GM18868 (cell line): ENCODE results near the gene PPP2R5E.

Source experiments
- ATAC-seq: cut with Tn5 transposase; IDR thresholded peaks from one replicate; pipeline ENCODE4 v1.9.1; 2021; ENCODE audit warnings: mild to moderate bottlenecking, moderate library complexity; ENCODE audit not compliant: unreplicated experiment

The PPP2R5E gene

DNA sequence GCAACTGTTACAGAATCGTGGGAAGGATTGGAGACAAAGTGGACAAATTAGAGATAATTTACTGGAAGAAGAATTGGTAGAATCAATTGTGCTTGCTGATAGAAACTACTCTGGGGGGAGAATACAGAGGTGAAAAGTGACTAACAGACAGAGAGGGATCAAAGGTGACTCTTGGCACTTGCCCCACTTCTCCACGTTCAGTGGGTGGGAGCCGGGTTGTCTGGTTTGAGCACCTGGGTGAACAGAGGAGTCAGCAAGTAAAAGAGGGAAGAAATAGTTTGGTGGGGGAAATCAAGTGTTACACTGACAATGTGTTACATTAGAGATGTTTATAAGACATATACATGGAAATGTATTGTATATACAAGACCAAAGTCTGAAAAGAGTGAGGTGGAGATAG lies 69.1 kb downstream of the PPP2R5E start:
- no peak for ATAC-seq

DNA sequence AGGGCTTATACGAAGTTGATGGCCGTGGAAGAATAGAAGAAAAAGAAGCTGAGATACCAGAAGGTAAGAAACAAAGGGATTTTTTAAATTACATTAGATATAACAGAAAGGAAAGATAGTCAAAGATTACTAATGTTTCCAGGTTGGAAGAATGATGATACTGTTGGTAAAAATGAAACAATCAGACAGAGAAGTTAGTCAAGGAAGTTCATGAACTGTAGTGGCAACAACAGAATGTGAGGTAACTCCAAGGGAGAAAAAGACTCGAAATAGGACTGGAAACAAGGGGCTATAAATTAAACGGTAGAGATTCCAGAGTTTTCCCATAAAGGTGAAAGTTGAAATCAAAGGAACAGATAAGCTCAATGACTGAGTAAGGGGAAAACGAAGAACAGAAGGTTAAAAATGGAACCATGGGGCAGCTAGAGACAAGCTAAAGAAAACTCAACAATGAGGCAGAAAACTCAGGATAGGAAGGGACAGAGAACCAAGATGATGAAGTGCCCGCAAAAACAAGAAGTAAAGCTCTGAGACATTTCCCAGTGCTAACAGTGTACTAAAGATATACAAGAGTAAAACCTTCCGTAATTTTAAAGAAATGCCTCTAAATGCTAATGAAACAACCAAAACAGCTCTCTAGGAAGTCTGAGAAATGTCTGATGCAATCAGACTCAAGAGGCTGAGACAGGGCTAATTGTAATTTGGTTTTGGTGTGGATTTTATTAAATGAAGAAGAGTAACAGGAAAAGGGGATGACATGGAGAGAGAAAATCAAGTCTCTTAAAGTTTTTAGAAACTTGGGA lies 70.0 kb downstream of the PPP2R5E start:
- ATAC-seq: no peak

DNA sequence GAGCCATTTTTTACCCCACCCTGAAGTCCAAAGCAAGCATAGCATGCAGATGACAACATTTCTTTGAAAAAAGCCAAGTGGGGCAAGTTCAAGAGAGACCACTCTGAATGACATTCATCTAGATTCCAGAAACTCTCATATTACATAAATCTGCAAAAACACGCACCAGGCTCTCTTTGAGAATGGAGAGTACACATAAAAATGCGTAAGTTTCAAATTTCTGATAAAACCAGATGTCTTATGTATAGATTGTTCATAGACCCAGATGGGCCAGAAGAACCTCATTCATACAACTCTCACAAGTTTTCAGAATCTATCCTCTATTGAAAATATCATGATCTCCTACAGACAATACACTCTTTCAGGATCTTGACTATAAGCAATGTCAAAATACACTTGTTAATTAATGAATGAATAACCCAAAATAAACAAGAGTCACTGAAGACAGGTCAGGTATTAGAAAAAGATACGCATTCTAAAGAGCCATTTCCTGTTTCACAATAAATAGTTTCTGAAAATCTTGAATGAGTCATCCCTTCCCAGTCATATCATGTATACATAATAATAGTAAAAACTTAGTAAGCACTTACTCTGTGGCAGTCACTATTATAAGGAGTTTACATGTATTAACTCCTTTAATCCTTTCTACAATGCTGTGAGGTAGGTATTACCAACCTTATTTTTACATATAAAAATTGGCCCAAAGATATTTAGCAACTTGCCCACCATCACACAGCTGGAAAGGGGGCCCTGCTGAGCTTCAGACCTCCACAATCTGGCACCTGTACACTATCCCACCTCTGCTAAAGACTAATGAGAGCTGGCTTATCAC lies 72.0 kb downstream of the PPP2R5E start:
- peak; percentile 96 for ATAC-seq

DNA sequence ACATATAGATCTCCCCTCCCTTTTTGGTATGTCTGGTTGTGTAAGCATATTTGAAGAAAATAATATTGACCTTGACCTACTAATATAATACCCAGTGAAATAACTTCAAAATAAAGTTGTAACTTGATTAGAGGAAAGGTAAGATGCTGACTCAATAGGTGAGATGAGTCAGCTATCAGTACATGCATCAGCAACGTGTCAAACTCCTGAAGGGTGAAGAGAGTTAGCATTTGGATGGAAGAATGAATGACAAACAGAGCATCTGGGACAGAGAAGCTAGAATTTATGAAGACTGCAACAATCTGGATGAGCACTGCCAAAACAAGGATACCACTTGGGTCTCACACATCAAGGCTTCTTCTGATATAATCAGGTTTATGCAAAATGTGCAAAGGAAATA lies 74.9 kb downstream of the PPP2R5E start:
- peak; percentile 47 for ATAC-seq

DNA sequence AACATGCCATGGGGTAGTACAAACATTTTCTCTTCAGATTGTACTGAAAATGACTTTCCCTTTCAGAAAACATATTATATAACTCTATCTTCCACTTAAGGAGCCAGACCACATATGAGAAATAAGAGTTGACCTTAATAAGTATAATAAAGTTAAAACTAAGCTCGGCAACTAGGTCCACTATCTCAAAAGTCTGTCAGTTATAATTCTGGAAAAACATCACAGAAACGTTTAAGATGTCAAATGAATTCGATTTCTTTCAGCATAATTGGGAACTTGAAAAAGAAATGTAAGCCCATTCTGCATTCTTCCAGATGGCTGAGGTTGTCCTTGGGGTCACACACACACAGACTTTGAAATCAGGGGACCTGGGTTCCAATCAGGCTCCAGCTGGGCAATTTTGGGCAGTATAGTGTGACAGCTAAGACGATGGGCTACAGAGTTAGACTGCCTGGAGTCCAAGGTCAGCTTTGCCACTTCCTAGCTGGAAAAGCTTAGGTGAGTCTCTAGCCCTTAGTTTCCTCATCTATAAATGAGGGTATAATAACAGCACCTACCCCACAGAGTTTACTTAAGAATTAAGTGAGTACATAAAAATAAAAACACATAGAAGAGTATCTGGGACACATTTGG lies 75.6 kb downstream of the PPP2R5E start:
- ATAC-seq: no peak

DNA sequence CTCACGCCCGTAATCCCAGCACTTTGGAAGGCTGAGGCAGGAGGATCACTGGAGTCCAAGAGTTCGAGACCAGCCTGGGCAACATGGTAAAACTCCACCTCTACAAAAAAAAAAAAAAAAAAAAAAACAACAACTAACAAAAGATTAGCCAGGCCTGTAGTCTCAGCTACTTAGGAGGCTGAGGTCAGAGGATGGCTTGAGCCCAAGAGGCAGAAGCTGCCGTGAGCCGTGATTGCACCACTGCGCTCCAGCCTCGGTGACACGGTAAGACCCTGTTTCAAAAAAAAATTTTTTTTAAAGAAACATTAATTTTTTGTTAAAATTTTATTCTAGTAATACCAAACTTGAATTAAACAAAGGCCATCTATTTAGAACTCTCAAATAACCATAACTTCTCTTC lies 77.8 kb downstream of the PPP2R5E start:
- no peak for ATAC-seq

DNA sequence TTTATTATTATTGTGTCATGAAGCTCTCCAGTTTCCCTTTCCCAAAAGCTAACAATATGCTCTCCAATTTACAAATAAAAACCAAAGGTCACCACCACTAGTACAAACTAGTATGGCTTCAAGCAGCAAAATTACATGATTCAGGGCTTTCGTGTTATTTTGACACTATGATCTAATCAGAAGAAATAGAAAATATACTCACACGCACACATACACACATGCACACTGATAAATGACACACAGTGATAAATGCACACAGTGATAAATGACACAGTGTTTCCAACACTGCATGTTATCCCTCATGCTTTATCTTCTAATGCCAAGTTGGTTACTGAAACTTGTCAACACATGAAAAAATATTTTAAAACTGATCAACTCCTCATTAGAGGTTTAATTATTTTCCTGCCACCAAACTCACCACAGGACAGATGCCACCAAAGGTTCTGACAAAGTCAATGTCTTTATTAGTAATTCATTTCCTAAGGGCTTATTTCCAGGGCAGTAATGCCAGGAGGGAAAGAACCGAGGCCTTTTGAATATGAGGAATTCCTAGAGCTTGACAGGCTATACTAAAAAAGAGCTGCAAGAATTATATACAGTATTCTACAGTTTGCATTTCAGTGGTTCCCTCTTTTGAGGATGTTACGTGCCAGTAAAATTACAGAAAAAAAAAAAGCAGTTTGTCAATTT lies 82.4 kb downstream of the PPP2R5E start:
- ATAC-seq: no peak

DNA sequence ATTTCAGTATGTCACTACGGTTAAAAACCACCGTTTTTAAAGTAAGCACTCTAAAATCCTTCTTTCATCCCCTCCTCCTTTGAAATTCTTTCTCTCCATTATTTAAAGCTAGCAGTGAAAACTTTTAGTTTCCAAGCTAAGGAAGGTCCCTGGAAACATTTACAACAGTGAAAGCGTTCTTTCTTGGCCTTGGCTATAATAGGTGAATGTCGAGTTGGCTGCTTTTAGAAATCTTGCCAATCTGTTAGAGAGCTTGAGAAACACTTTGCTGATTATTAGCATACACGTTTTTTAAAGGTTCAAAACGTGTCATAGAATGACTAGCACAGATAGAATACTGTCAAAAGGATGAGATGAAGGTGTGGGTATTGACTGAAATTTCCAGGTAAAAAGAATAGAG lies 83.4 kb downstream of the PPP2R5E start:
- no peak for ATAC-seq

DNA sequence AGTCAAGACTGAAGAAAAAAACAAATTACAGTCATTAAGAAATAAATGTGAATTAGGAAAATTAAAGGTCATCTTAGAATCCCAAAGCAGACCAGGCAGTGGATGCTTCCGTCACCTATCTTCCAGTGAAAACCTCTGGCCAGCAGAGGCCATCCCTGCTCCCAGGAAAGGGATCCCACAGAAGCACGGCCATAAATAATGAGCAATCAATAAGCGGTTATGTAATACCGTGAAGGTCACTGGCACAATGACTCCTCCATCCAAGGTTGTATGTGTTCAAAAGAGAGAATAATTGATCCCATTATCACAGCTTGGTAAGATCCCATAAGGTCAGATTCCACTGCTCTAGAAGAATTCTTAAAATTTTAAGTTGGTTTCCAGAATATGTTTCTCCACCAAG lies 85.7 kb downstream of the PPP2R5E start:
- ATAC-seq: no peak

DNA sequence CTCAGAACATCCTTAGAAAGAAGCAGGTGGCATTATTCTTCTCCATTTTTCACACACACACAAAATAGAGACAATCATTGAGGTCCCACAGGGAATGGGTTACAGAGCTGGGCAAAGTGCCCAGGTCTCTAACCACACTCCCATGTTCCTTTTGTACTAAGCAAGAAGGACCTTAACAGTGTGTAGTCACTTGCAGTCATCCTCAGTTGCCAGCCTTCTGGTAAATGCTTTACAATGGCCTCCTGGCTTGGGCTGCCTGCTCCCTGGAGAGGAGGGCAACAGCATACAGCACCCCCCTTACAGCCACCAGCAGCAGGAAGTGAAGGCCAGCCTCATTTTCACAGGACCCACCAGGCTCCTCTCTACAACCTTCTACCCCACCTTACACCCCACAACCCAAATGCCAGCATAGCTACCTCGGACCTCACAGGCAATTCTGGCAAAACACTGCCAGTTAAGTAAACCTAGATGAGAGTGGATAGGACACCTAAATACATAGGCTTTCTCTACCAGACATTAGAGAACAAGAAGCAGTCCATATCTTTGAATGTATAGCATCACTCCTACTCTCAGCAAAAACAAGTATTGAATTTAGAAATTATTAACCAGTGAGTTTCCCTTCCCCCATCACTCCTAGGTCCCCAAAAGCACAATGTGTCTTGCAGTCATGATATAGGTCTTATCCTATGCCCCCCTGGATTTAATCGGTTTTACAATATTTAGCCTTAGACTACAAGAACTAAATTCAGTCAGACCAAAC lies 88.1 kb downstream of the PPP2R5E start:
- peak; percentile 81 for ATAC-seq

DNA sequence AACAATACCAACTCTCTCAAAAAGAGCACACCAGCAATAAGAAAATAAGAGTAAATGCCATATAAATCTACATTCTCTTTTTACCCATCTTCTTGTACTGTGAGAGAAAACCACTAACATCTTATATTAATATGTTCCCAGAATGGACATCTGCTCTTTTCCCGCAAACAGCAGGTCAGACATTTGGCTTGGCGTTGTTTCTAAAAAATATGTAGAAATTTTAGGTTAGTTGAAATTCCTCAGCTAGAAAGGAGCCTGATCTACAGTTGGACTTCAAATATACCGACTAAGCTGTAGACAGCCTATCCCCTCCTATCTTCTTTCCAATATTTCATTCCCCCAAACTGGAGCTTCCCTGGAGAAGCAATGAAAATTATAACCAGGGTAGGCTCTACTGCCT lies 88.7 kb downstream of the PPP2R5E start:
- no peak for ATAC-seq

DNA sequence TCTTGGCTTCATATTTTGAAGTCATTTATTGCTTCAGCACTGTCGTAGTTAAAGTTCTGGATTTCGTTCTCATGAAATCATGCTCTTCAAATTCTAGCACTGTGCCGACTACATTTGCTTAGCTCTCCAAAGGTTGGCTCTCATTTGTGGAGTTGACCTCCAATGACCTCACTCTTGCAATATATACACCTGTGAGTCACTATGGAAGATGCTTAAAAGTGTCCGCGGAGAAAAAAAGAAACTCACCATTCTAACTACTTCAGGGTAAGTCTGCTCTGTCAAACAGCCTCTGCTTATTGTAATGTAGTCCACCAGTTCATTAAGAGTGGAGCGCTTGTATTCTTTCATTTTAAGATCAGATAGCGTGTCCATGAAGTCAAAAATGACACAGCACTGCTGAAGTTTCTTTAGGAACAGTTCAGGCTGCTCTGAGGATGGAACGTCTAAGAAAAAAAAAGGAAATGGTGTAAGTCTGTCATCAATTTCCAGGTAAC lies 89.7 kb downstream of the PPP2R5E start:
- ATAC-seq: no peak

DNA sequence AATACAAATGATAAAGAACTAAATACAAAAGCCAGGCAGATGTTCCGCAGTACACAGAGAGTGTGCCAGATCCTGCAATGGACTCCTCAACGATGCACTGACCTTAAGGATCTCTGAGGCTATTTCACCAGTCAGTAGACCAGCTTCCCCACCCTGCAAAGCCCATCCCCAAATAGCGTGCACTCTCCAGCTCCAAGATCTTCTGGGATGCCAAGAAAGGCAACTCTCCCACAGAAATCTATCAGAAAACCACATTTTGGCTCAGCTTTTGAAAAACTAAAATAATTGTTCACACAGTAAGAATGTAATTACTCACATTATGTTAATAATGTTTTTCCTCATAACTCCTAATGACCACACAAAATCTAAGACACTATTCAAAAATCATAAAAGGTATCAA lies 90.4 kb downstream of the PPP2R5E start:
- no peak for ATAC-seq

DNA sequence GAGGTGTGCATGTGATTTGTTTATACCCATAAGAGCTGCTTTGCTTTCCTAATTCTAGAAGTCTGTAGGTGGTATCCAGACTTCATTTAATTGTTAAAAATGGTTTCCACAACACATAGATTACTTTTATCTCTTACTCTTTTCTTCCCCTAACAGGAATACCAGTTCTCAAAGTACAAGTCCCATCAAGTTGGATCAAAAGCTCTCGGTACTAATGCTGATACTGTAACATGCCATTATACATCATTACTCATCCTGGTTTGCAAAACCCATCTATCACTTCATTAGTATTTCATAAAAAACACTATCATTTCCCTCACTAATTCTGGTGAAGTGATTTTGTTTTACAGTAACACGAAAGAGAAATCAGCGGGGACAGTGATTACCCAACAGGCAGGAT lies 94.3 kb downstream of the PPP2R5E start:
- ATAC-seq: no peak

DNA sequence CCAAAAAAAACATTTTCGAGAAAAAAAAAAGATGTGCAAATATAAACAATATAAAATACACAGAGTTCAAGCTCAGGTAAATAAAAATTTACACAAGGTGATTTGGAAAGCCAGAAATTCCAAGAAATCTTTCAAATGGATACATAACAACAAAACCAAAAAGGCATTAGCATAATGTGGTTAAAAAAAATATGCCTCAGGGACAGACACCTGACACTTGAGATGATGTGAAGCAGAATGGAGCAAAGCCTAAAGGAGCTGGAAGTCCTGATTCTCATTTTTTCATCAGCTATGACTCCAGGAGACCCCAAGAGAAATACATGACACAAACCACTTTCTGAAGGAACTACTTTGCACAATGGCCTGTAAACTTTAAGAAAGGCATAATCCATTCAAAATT lies 98.6 kb downstream of the PPP2R5E start:
- no peak for ATAC-seq

DNA sequence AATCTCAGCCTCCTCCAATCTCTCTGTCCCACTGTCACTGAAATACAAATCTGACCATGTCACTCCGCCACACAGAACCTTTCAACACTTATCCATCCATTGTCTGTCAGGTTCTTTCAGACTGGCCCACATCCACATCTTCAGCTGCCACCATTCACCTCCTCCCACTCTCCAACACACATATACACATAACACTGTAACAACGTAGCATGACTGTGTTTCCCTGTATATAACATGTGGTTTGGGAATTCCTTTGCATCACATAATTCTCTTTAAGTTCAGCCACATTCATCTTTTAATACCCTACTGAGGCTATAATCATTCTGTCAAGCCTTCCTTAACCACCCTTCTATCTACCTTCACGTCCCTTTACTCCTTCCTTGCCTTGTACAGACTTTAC lies 99.2 kb downstream of the PPP2R5E start:
- ATAC-seq: no peak

DNA sequence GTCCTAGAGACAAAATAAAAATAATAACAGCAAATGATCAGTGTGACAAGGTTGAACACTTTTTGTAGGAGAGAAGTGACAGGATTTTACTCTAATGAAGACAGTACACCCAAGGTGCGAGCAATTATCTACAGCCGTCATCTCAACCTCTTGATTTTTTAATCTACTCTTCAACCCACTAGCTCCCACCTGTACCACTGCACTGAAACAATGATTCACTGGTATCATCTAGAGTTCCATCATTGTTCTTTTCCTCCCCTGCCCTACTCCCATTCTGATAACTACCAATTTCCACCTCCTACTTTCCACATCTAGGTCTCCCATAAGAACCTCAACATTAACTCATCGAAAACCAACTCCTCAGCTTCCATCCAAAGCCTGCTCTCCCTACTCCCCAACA lies 99.8 kb downstream of the PPP2R5E start:
- ATAC-seq: no peak

DNA sequence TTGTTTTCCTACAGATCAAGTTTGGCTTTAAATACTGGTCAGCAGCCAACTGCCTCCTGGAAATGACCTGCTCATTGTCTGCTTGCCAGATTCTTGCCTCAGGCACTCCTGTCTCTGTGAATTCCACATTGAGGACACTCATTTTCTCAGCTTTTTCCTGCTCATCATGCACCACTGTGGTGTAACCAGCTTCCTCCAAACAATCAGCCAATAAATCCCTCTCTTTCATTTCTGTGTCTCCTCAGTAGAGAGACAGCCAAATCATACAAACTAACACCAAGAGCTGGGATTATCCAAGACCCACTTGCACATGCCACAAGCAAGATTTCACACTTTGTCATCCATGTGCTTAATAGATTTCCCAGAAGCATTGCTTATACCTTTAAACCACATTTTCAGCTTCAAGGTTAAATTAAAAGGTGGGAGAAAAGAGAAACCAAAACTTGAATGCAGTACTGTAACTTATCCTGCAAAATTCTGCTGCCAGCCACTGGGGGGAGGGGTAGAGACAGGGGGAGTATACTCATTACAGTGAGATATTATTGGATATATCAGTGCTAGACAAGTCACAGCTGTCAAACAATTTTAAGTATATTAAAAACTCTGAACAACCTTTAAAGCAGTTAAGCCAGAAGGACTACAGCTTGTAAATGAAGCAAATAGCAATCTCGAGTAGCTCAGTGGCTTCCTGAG lies 105.0 kb downstream of the PPP2R5E start:
- no peak for ATAC-seq

DNA sequence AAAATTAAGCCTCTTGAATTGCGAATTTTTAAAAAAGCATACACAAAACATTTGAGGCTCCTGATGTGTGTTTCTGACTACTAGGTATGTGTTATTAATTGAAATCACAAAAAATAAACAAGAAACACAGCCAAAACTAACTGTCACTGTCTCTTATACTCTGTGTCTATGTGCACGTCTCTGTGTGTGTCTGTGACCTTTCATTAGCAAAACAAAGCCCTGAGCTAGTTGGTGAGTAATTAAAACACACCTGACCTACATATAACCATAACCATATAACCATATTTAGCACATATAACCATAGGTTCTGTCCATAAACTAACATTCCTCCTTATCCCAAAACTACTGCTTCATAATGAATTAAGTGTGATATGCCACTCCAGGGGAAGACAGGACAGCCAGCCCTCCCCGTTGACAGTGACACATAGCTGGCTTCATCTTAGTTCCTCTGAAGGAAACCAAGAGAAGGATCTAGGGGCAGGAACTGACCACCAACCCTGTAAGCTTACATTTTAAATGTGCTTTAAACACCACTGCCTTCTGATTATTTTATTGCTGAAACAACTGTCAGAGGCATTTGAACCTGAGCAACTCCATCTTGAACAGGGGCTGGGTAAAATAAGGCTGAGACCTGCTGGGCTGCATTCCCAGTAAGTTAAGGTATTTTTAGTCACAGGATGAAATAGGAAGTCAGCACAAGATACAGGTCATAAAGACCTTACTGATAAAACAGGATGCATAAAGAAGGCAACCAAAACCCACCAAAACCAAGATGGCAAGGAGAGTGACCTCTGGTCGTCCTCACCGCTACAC lies 106.7 kb downstream of the PPP2R5E start:
- no peak for ATAC-seq
